HEK293 (cell line): Measurements from ENCODE around the gene WASF3.

Source experiments
- CTCF ChIA-PET: fragments of 350-600 bp; formaldehyde crosslinking; extraction: SDS; loops from one replicate; lab custom pipeline; 2021; ENCODE audit warnings: antibody characterized with exemption; lab: Yijun Ruan, JAX
- POLR2A ChIA-PET: fragments of 300-600 bp; formaldehyde crosslinking; extraction: SDS; loops from one replicate; lab custom pipeline; 2020; ENCODE audit warnings: antibody characterized with exemption, inconsistent platforms; lab: Yijun Ruan, JAX
- H3K27ac ChIP-seq: fragments of 200-500 bp; sonication (Bioruptor generic); 2 replicates; pipeline ENCODE4 v1.5.1; 2014; ENCODE audit warnings: low read depth, low read length, control low read depth, inconsistent platforms; ENCODE audit errors: extremely low read depth
- H3K36me3 ChIP-seq, 2 experiments: fragments of 200-500 bp in 1 of 2; sonication (Bioruptor generic) in 1 of 2; 1 replicate in 1 of 2; 2 replicates in 1 of 2; pipeline ENCODE4 v1.5.1; 2014 to 2017; ENCODE audit warnings: inconsistent platforms in 2 of 2, low read length in 2 of 2; ENCODE audit not compliant: control insufficient read depth in 2 of 2, insufficient read depth in 1 of 2
- H3K4me1 ChIP-seq: fragments of 200-500 bp; sonication (Bioruptor generic); 2 replicates; pipeline ENCODE4 v1.5.1; 2014; ENCODE audit warnings: mild to moderate bottlenecking, low read length, inconsistent platforms; ENCODE audit not compliant: control insufficient read depth, insufficient read depth
- H3K4me3 ChIP-seq: 2 replicates; pipeline ENCODE4 v1.5.1; 2011; ENCODE audit warnings: low read depth, mild to moderate bottlenecking, control low read depth, low read length, moderate library complexity
- H3K9me3 ChIP-seq: fragments of 200-500 bp; sonication (Bioruptor generic); 2 replicates; pipeline ENCODE4 v1.5.1; 2014; ENCODE audit warnings: low read depth, low read length, inconsistent platforms; ENCODE audit not compliant: control insufficient read depth, insufficient read depth
- PBX3 ChIP-seq: sonication (generic); formaldehyde crosslinking; IDR thresholded peaks from 2 replicates; pipeline ENCODE4 v1.8.1; 2022; ENCODE audit warnings: mild to moderate bottlenecking, moderate library complexity, missing genetic modification reagents
- SCRT1 ChIP-seq: fragments of 450-650 bp; formaldehyde crosslinking; IDR thresholded peaks from 2 replicates; pipeline ENCODE4 v1.5.1; 2016; ENCODE audit warnings: missing biosample characterization, missing genetic modification characterization, borderline replicate concordance
- SCRT2 ChIP-seq: fragments of 450-650 bp; formaldehyde crosslinking; IDR thresholded peaks from 2 replicates; pipeline ENCODE4 v1.5.1; 2016; ENCODE audit warnings: missing biosample characterization, missing genetic modification characterization
- SP7 ChIP-seq: fragments of 450-650 bp; formaldehyde crosslinking; IDR thresholded peaks from 2 replicates; pipeline ENCODE4 v1.5.1; 2016; ENCODE audit warnings: missing biosample characterization, missing genetic modification characterization
- ZBTB26 ChIP-seq: fragments of 450-650 bp; formaldehyde crosslinking; optimal IDR thresholded peaks from 2 replicates; pipeline ENCODE3; 2016; ENCODE audit warnings: missing biosample characterization, mild to moderate bottlenecking, missing genetic modification characterization
- ZBTB6 ChIP-seq: fragments of 450-650 bp; formaldehyde crosslinking; IDR thresholded peaks from 2 replicates; pipeline ENCODE4 v1.5.1; 2017; ENCODE audit warnings: missing biosample characterization, missing genetic modification characterization
- ZNF114 ChIP-seq: fragments of 450-650 bp; formaldehyde crosslinking; IDR thresholded peaks from 2 replicates; pipeline ENCODE4 v1.5.0; 2017; ENCODE audit warnings: missing biosample characterization, missing genetic modification characterization
- ZNF324 ChIP-seq: fragments of 450-650 bp; formaldehyde crosslinking; IDR thresholded peaks from 2 replicates; pipeline ENCODE4 v1.5.1; 2016; ENCODE audit warnings: missing biosample characterization, missing genetic modification characterization
- ZNF585B ChIP-seq: fragments of 450-650 bp; formaldehyde crosslinking; IDR thresholded peaks from 2 replicates; pipeline ENCODE4 v1.5.1; 2016; ENCODE audit warnings: missing biosample characterization, missing genetic modification characterization
- TF ChIP-seq, protein P1 (sequence below): fragments of 450-650 bp; formaldehyde crosslinking; IDR thresholded peaks from 2 replicates; pipeline ENCODE4 v1.5.1; 2016; ENCODE audit warnings: missing biosample characterization, missing genetic modification characterization
- TF ChIP-seq, protein P2 (sequence below): fragments of 450-650 bp; formaldehyde crosslinking; IDR thresholded peaks from 2 replicates; pipeline ENCODE4 v1.5.1; 2016; ENCODE audit warnings: missing biosample characterization, missing genetic modification characterization
- TF ChIP-seq, protein P3 (sequence below): fragments of 450-650 bp; formaldehyde crosslinking; IDR thresholded peaks from 2 replicates; pipeline ENCODE4 v1.5.1; 2016; ENCODE audit warnings: missing biosample characterization, missing genetic modification characterization
- TF ChIP-seq, protein P4 (sequence below): fragments of 450-650 bp; formaldehyde crosslinking; IDR thresholded peaks from 2 replicates; pipeline ENCODE4 v1.5.1; 2017; ENCODE audit warnings: missing biosample characterization, mild to moderate bottlenecking, missing genetic modification characterization, moderate library complexity

WASF3 gene

DNA sequence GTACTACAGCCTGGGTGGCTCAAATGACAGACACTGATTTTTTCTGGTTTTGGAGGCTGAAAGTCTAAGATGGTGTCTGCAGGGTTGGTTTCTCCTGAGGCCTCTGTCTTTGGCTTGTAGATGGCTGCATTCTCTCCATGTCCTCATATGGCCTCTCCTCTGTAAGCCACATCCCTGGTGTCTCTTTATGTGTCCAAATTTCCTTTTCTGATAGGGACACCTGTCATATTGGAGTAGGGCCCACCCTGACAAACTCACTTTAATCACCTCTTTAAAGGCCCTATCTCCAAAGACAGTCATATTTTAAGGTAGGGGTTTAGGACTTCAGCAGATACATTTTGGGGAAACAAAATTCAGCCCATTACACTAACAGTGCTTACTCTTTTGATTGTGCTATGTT, 32.0 kb upstream of the WASF3 start (continued):
- TF ChIP-seq, protein P1, sequence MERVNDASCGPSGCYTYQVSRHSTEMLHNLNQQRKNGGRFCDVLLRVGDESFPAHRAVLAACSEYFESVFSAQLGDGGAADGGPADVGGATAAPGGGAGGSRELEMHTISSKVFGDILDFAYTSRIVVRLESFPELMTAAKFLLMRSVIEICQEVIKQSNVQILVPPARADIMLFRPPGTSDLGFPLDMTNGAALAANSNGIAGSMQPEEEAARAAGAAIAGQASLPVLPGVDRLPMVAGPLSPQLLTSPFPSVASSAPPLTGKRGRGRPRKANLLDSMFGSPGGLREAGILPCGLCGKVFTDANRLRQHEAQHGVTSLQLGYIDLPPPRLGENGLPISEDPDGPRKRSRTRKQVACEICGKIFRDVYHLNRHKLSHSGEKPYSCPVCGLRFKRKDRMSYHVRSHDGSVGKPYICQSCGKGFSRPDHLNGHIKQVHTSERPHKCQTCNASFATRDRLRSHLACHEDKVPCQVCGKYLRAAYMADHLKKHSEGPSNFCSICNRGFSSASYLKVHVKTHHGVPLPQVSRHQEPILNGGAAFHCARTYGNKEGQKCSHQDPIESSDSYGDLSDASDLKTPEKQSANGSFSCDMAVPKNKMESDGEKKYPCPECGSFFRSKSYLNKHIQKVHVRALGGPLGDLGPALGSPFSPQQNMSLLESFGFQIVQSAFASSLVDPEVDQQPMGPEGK (tag by site-specific recombination) = no peak
- TF ChIP-seq SCRT1 (tag by site-specific recombination) (no peak), ZNF585B (no peak)

DNA sequence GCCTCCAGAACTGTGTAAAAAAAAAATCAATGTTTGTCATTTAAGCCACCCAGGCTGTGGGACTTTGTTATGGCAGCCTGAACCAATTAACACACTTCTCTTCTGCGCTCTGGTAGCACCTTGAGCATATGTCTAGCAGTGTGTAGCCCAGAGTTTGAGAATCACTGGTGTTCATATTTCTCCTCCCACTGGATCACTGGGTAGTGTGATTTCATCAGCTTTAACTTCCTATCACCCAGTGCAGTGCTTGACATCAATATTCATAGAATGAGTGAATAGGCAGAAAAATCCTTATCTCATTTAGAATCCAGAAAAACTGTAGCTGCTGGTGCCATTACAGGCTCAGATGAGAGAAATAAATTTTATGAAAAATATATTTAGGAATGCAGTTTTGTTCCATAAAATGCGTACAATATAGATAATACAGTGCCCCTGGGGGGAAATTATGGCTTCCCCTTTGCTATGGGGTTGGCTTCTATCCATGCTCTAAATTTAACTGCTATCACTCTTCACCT, 30.7 kb upstream of the WASF3 start:
- POLR2A ChIA-PET = no interaction called here
- Histone ChIP-seq H3K36me3 (no peaks in the 10 kb centered on the region), H3K4me1 (no peaks in the 10 kb centered on the region), H3K9me3 (no peaks in the 10 kb centered on the region), H3K27ac (no peak overlapping the region), H3K4me3 (no peak overlapping the region)
- CTCF ChIA-PET = no interaction called here
- TF ChIP-seq SP7 (tag by site-specific recombination) (no peak), ZBTB6 (tag by site-specific recombination) (no peak), PBX3 (CRISPR knock-in tag) (no peak)

DNA sequence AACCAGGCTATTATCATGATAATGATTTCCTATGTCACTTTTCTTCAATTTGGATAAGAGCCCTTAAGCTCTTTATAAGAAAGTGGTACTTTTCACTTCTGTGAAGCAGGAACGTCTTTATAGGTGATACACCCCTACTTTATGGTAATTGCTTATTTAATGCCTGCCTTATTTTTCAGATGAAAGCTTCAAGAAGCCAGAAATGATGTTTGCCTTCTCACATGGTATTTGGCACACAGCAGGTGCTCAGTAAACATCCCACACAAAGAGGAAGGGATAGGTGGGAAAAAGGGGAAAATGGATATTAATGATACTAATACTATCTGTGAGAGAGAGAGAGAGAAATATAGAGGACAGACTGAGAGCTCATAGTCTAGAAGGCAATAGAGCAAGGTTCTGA, 29.0 kb upstream of the WASF3 start:
- TF ChIP-seq ZNF114 (tag by site-specific recombination) (no peak), SP7 (tag by site-specific recombination) (no peak), ZNF324 (tag by site-specific recombination) (no peak), ZBTB26 (no peak)
- no peaks in the 10 kb centered on the region for H3K4me1 ChIP-seq
- POLR2A ChIA-PET = no interaction called here
- H3K27ac ChIP-seq = no peak overlapping the region
- H3K9me3 ChIP-seq = no peaks in the 10 kb centered on the region
- CTCF ChIA-PET = interaction anchor here (0.6 kb wide), 1 partner anchor 171 kb away, joined by 3 read pairs; no protein-coding TSS in a partner anchor
- H3K4me3 ChIP-seq = no peak overlapping the region
- H3K36me3 ChIP-seq = no peaks in the 10 kb centered on the region

DNA sequence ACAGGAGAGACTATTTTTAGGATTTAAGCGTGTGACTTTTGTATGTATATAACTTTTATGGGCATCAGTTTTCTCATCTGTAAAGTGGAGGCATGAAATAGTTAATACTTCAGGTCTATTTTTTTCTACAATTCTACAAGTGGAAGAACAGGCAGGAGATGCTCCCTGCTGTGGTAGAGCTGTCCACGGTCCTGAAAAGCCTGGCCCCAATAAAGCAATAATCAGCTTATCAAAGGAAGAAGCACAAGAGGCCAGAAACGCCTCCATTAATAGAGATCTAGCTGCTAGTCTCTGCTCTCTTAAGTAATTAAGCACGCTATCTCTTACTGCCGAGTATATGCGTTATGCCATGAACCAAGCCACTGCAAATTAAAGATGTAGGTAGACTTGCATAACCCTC, 28.0 kb upstream of the WASF3 start:
- POLR2A ChIA-PET = no interaction called here
- H3K36me3 ChIP-seq = no peaks in the 10 kb centered on the region
- no peak overlapping the region for H3K27ac ChIP-seq
- TF ChIP-seq, protein P2, sequence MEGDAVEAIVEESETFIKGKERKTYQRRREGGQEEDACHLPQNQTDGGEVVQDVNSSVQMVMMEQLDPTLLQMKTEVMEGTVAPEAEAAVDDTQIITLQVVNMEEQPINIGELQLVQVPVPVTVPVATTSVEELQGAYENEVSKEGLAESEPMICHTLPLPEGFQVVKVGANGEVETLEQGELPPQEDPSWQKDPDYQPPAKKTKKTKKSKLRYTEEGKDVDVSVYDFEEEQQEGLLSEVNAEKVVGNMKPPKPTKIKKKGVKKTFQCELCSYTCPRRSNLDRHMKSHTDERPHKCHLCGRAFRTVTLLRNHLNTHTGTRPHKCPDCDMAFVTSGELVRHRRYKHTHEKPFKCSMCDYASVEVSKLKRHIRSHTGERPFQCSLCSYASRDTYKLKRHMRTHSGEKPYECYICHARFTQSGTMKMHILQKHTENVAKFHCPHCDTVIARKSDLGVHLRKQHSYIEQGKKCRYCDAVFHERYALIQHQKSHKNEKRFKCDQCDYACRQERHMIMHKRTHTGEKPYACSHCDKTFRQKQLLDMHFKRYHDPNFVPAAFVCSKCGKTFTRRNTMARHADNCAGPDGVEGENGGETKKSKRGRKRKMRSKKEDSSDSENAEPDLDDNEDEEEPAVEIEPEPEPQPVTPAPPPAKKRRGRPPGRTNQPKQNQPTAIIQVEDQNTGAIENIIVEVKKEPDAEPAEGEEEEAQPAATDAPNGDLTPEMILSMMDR (tag by site-specific recombination) = no peak
- TF ChIP-seq, protein P3, sequence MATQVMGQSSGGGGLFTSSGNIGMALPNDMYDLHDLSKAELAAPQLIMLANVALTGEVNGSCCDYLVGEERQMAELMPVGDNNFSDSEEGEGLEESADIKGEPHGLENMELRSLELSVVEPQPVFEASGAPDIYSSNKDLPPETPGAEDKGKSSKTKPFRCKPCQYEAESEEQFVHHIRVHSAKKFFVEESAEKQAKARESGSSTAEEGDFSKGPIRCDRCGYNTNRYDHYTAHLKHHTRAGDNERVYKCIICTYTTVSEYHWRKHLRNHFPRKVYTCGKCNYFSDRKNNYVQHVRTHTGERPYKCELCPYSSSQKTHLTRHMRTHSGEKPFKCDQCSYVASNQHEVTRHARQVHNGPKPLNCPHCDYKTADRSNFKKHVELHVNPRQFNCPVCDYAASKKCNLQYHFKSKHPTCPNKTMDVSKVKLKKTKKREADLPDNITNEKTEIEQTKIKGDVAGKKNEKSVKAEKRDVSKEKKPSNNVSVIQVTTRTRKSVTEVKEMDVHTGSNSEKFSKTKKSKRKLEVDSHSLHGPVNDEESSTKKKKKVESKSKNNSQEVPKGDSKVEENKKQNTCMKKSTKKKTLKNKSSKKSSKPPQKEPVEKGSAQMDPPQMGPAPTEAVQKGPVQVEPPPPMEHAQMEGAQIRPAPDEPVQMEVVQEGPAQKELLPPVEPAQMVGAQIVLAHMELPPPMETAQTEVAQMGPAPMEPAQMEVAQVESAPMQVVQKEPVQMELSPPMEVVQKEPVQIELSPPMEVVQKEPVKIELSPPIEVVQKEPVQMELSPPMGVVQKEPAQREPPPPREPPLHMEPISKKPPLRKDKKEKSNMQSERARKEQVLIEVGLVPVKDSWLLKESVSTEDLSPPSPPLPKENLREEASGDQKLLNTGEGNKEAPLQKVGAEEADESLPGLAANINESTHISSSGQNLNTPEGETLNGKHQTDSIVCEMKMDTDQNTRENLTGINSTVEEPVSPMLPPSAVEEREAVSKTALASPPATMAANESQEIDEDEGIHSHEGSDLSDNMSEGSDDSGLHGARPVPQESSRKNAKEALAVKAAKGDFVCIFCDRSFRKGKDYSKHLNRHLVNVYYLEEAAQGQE (tag by site-specific recombination) = peak; percentile 97
- TF ChIP-seq, protein P4, sequence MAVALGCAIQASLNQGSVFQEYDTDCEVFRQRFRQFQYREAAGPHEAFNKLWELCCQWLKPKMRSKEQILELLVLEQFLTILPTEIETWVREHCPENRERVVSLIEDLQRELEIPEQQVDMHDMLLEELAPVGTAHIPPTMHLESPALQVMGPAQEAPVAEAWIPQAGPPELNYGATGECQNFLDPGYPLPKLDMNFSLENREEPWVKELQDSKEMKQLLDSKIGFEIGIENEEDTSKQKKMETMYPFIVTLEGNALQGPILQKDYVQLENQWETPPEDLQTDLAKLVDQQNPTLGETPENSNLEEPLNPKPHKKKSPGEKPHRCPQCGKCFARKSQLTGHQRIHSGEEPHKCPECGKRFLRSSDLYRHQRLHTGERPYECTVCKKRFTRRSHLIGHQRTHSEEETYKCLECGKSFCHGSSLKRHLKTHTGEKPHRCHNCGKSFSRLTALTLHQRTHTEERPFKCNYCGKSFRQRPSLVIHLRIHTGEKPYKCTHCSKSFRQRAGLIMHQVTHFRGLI = no peak
- TF ChIP-seq SCRT2 = peak; percentile 73
- CTCF ChIA-PET = interaction anchor here (1.4 kb wide), 1 partner anchor 56 kb away, joined by 4 read pairs; no protein-coding TSS in a partner anchor
- no peaks in the 10 kb centered on the region for H3K9me3 ChIP-seq
- no peak overlapping the region for H3K4me3 ChIP-seq
- no peaks in the 10 kb centered on the region for H3K4me1 ChIP-seq
